ENCODE measurements around the gene CCDC170. TPM values are rescaled to one million over a fixed set of nuclear protein-coding genes. Genes with fewer than 3 reads are reported as not detected.

Gene CCDC170
- total RNA-seq, 1 donor from 2014 or later = 0.55 TPM

DNA sequence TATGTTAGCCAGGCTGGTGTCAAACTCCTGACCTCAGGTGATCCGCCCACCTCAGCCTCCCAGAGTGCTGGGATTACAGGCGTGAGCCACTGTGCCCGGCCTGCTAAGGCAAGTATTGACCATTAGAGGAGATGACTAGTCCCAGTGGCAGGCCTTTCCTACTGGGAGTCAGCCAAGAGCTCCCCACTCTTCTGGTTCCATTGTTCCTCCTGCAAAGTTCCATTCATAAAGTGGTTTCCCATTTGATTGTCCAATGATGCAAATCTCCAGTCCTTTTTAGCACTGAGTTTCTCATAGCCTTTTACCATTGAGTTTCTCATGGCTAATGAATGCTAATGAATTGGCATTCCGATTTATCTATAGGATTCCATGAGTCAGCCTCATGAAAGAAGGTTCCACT is 165.4 kb downstream of the CCDC170 start:
- Histone ChIP-seq H3K4me1 (no peaks in the 10 kb centered on the region), H3K27me3 (no peaks in the 10 kb centered on the region), H3K4me3 (no peak overlapping the region), H3K9me3 (no peaks in the 10 kb centered on the region), H3K36me3 (no peaks in the 10 kb centered on the region), H3K27ac (no peak overlapping the region)
- intact Hi-C loops (cut with DNase I) = no loop called here
- no peak for DNase-seq
- TF ChIP-seq, protein P1, sequence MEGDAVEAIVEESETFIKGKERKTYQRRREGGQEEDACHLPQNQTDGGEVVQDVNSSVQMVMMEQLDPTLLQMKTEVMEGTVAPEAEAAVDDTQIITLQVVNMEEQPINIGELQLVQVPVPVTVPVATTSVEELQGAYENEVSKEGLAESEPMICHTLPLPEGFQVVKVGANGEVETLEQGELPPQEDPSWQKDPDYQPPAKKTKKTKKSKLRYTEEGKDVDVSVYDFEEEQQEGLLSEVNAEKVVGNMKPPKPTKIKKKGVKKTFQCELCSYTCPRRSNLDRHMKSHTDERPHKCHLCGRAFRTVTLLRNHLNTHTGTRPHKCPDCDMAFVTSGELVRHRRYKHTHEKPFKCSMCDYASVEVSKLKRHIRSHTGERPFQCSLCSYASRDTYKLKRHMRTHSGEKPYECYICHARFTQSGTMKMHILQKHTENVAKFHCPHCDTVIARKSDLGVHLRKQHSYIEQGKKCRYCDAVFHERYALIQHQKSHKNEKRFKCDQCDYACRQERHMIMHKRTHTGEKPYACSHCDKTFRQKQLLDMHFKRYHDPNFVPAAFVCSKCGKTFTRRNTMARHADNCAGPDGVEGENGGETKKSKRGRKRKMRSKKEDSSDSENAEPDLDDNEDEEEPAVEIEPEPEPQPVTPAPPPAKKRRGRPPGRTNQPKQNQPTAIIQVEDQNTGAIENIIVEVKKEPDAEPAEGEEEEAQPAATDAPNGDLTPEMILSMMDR (IDR thresholded peaks at IDR 0.05) = no peak
- ATAC-seq = no peak

DNA sequence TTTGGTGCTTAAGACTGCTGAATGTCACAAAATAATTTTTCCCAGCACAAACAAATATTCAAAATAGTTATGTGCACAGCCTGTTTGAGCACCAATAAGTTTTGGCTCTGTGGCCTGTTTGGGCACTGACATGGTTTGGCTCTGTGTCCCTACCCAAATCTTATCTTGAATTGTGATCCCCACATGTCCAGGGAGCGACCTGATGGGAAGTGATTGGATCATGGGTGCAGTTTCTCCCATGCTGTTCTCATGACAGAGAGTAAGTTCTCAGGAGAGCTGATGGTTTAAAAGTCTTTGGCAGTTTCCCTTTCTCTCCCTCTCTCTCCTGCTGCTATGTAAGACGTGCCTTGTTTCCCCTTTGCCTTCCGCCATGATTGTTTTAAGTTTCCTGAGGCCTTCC is 167.7 kb downstream of the CCDC170 start:
- DNase-seq (no peak), ATAC-seq (no peak)
- no peak overlapping the region for H3K4me3 ChIP-seq
- intact Hi-C loops (cut with DNase I) = no loop called here
- H3K9me3 ChIP-seq = no peaks in the 10 kb centered on the region
- no peak overlapping the region for H3K27ac ChIP-seq
- no peaks in the 10 kb centered on the region for H3K4me1 ChIP-seq
- no peaks in the 10 kb centered on the region for H3K36me3 ChIP-seq
- TF ChIP-seq, protein P1 (IDR thresholded peaks at IDR 0.05) = no peak
- H3K27me3 ChIP-seq = no peaks in the 10 kb centered on the region

DNA sequence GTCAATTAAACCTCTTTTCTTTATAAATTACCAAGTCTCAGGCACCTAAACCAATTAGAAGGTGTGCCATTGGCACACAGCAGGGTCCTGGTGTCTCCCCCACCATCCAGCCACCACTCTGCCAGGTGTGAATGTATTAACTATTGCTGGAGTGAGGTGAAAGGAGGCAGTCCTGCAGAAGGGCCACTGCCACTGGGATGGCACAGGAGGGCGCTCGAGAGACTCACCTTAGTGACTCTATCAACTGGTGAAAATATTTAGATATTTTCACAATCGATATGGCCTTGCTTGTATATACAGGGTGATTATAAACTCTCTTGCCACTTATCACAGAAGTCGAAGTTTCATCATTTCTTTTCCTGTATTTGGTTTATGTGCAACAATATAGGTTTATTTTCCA is 168.1 kb downstream of the CCDC170 start:
- DNase-seq = no peak
- intact Hi-C loops (cut with DNase I) = no loop called here
- ATAC-seq = no peak
- H3K9me3 ChIP-seq = no peaks in the 10 kb centered on the region
- no peaks in the 10 kb centered on the region for H3K27me3 ChIP-seq
- no peaks in the 10 kb centered on the region for H3K36me3 ChIP-seq
- TF ChIP-seq, protein P1 (IDR thresholded peaks at IDR 0.05) = no peak
- H3K4me1 ChIP-seq = no peaks in the 10 kb centered on the region
- H3K4me3 ChIP-seq = no peak overlapping the region
- H3K27ac ChIP-seq = no peak overlapping the region

DNA sequence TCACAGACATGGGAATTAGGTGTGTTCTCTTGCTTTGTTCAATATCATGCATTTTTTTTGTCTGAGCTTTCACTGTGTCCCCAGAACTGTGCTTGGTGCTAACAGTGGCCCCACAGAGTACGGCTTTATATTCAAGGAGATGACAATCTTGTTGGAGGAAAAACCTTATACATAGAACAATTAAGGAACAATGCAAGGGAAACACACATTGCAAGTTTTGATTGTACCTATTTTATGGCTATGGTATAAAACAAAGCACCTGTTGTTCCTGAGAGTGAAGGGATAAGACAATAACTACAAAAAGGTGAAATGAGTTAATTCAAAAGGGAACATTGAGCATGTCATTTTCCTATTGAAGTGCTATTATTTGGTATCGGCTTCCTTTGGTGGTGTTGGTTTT is 169.7 kb downstream of the CCDC170 start:
- no peak for DNase-seq
- no peaks in the 10 kb centered on the region for H3K27me3 ChIP-seq
- H3K4me1 ChIP-seq = no peaks in the 10 kb centered on the region
- TF ChIP-seq, protein P1 (IDR thresholded peaks at IDR 0.05) = no peak
- no peaks in the 10 kb centered on the region for H3K9me3 ChIP-seq
- no peak for ATAC-seq
- H3K4me3 ChIP-seq = no peak overlapping the region
- intact Hi-C loops (cut with DNase I) = no loop called here
- H3K36me3 ChIP-seq = no peaks in the 10 kb centered on the region
- no peak overlapping the region for H3K27ac ChIP-seq

DNA sequence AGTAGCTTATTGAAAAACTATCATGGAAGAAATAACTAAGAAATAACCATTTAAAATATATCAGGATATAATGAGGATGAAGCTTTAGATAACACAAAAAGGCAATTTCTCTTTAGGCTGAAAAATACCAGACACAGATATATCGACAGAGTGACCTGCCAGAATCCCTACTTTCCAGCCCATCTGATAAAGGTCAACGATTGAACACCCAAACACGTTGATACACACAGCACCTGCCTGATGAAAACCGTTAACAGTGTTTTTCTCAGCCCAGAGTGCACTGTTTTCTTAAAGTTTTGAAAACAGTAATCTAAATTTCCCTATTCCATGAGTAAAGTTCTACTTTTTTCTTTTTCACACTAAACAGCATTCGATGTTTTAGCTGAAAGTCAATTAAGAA is 170.6 kb downstream of the CCDC170 start:
- no peak for ATAC-seq
- intact Hi-C loops (cut with DNase I) = no loop called here
- TF ChIP-seq, protein P1 (IDR thresholded peaks at IDR 0.05) = no peak
- Histone ChIP-seq H3K4me1 (no peaks in the 10 kb centered on the region), H3K4me3 (no peak overlapping the region), H3K36me3 (no peaks in the 10 kb centered on the region), H3K27me3 (no peaks in the 10 kb centered on the region), H3K27ac (no peak overlapping the region), H3K9me3 (no peaks in the 10 kb centered on the region)
- no peak for DNase-seq

DNA sequence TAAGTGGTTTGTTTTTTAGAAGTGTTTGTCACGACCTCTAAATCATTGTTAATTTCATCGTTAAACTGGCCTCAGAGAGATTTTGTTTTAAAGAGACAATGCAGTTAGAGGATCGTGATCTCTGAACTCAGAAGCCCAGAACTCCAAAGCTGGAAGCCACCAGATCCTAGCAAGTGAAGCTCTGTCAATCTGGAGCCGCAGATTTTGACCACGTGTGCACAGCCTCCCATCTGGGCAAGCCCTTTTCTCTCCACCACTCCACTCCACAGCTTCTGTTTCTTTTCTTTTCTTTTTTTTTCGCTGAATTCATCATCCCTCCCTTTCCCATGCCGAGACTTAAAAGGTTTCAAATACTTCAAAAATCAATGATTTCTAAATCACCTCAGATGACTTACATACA is 171.5 kb downstream of the CCDC170 start:
- Histone ChIP-seq H3K27ac (no peak overlapping the region), H3K36me3 (no peaks in the 10 kb centered on the region), H3K4me3 (no peak overlapping the region), H3K9me3 (no peaks in the 10 kb centered on the region), H3K4me1 (no peaks in the 10 kb centered on the region), H3K27me3 (no peaks in the 10 kb centered on the region)
- ATAC-seq (no peak), DNase-seq (no peak)
- TF ChIP-seq, protein P1 (IDR thresholded peaks at IDR 0.05) = no peak
- intact Hi-C loops (cut with DNase I) = no loop called here
